ENCODE data around the gene FBXL19.

DNA sequence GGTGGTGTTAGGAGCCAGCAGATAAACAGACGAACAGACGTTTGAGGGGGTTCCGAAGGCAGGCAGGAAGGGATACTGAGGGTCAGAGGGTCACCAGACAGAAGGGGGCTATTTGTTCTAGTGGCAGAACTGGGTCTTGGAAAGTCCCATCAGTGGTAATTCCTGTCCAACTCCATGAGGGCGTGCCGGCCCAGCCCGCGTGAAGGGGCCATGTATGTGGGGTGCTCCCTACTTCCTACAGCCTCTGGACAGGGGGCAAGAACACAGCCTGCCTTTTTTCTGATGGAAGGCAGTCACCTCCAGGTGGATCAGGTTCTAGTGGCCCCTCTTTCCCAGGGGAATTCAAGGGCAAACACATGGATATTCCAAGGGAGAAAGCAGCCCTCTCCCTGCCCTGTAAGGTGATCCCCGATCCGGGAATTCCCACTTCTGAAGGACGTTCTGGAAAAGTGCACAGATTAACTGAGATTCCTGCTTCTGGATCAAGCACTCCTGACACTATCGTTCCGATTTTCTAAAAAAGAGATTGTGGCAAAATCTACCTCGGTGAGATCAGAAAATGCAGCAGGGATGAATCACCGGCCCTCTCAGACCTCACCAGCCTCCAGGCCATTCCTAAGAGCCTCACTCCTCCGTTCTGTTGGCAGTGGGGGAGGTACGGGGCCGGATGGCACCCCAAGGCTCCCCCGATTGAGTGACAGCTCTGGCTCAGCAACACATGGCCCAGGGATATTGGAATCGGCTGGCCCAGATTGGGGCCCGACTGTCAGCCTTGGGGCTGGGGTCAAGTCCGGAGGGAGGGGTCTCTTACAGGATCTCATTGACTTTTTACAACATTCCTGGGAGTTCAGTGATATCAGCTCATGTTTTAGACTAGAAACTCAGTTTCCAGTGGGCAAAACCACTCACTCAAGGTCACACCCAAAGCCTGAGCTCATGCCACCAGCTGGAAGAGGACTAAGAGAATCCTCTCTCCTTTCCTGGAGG lies 74.6 kb downstream of the FBXL19 start:
- TF ChIP-seq, protein P1, sequence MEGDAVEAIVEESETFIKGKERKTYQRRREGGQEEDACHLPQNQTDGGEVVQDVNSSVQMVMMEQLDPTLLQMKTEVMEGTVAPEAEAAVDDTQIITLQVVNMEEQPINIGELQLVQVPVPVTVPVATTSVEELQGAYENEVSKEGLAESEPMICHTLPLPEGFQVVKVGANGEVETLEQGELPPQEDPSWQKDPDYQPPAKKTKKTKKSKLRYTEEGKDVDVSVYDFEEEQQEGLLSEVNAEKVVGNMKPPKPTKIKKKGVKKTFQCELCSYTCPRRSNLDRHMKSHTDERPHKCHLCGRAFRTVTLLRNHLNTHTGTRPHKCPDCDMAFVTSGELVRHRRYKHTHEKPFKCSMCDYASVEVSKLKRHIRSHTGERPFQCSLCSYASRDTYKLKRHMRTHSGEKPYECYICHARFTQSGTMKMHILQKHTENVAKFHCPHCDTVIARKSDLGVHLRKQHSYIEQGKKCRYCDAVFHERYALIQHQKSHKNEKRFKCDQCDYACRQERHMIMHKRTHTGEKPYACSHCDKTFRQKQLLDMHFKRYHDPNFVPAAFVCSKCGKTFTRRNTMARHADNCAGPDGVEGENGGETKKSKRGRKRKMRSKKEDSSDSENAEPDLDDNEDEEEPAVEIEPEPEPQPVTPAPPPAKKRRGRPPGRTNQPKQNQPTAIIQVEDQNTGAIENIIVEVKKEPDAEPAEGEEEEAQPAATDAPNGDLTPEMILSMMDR (conservative IDR thresholded peaks at IDR 0.05 in 1 of 2, IDR thresholded peaks at IDR 0.05 in 1 of 2; ENCODE audit: low read depth in 1 of 2, low read length in 2 of 2), result no peak
- TF ChIP-seq EZH2 (IDR thresholded peaks at IDR 0.05; ENCODE audit: low read length, missing control alignments), result no peak

Data from fibroblast of lung (primary cell).